Putamen (tissue), 1 donor: ENCODE measurements around the gene TMC8.
A peak's percentile ranks its signal among the peaks of the same experiment; 100 is the strongest.
"Not testable (repeated sequence)": the region's sequence is repeated elsewhere in the genome, so short reads cannot be mapped to it uniquely, and the experiment has no call there.

Experiments
- DNase-seq: peaks from one replicate; pipeline ENCODE4 v3.0.0-alpha.2; 2016; ENCODE audit warnings: low spot score

TMC8 gene

GRCh38 chr17:78154903-78155811 lies 24.6 kb downstream of the TMC8 start:
- no peak for DNase-seq

- no peak for DNase-seq
Measured at GRCh38 chr17:78159575-78160158, 29.1 kb downstream of the TMC8 start.

GRCh38 chr17:78163881-78164747 lies 33.5 kb downstream of the TMC8 start:
- no peak for DNase-seq

- no peak for DNase-seq
Measured at GRCh38 chr17:78164748-78165607, 34.4 kb downstream of the TMC8 start.

GRCh38 chr17:78166416-78166815 lies 35.8 kb downstream of the TMC8 start:
- no peak for DNase-seq

GRCh38 chr17:78168242-78168902 lies 37.8 kb downstream of the TMC8 start, which contains the start of gene SYNGR2:
Gene SYNGR2, plus strand, starts transcription at chr17:78168581. Its CDS starts 36 bp downstream, at chr17:78168617.
- DNase-seq = peak; percentile 77

GRCh38 chr17:78168903-78169793 lies 38.6 kb downstream of the TMC8 start:
- peak; percentile 61 for DNase-seq

- no peak for DNase-seq
Measured at GRCh38 chr17:78170692-78171590, 40.4 kb downstream of the TMC8 start.

GRCh38 chr17:78171591-78172248 lies 41.1 kb downstream of the TMC8 start:
- DNase-seq = not testable (repeated sequence)

GRCh38 chr17:78172249-78173051 lies 41.9 kb downstream of the TMC8 start:
- DNase-seq = no peak

- no peak for DNase-seq
Measured at GRCh38 chr17:78173097-78173715, 42.6 kb downstream of the TMC8 start.

GRCh38 chr17:78174346-78174869 lies 43.8 kb downstream of the TMC8 start:
- peak; percentile 82 for DNase-seq

- DNase-seq = no peak
Measured at GRCh38 chr17:78174870-78175642, 44.5 kb downstream of the TMC8 start.

- no peak for DNase-seq
Measured at GRCh38 chr17:78175643-78175981, 45.0 kb downstream of the TMC8 start.

- peak; percentile 57 for DNase-seq
Measured at GRCh38 chr17:78176548-78177025, 46.0 kb downstream of the TMC8 start.

GRCh38 chr17:78179372-78179771 lies 48.8 kb downstream of the TMC8 start:
- no peak for DNase-seq
